IMR-90 (cell line): ENCODE measurements around the gene CFDP1. TPM values are rescaled to one million over a fixed set of nuclear protein-coding genes. Genes with fewer than 3 reads are reported as not detected.
A peak's percentile ranks its signal among the peaks of the same experiment; 100 is the strongest.

Experiments used
- ATAC-seq: fragments of 200-7000 bp; cut with Tn5 transposase; 2 replicates; pipeline ENCODE4 v1.9.1; 2020; ENCODE audit warnings: low read depth, mild to moderate bottlenecking, moderate library complexity
- BruUV-seq: library from RNA; stranded (reverse); fragments of 400-500 nt; replicated peaks from 2 replicates; lab custom pipeline; 2021; lab: Mats Ljungman, UMichigan
- CTCF ChIA-PET: fragments of 300-600 bp; formaldehyde crosslinking; extraction: SDS; loops from one replicate; lab custom pipeline; 2021; ENCODE audit warnings: antibody characterized with exemption; lab: Yijun Ruan, JAX
- POLR2A ChIA-PET: fragments of 300-600 bp; sonication (Branson Sonifier 250); formaldehyde crosslinking; loops from one replicate; lab custom pipeline; 2022; ENCODE audit warnings: antibody characterized with exemption; ENCODE audit not compliant: unreplicated experiment; lab: Charles Lee
- DNase-seq: peaks from one replicate; pipeline ENCODE4 v3.0.0; 2013
- H2AFZ ChIP-seq: replicated peaks from 2 replicates; pipeline ENCODE3; 2013; ENCODE audit warnings: low read length, mild to moderate bottlenecking; ENCODE audit not compliant: poor library complexity
- H2AK5ac ChIP-seq: 2 replicates; pipeline ENCODE4 v1.6.1; 2013; ENCODE audit warnings: low read depth, low read length, inconsistent platforms
- H2AK9ac ChIP-seq: replicated peaks from 2 replicates; pipeline ENCODE3; 2013; ENCODE audit warnings: mild to moderate bottlenecking, low read depth, low read length, moderate library complexity; ENCODE audit not compliant: poor library complexity
- H2BK120ac ChIP-seq: 2 replicates; pipeline ENCODE4 v1.6.1; 2013; ENCODE audit warnings: low read depth, low read length, inconsistent platforms
- H2BK15ac ChIP-seq: 3 replicates; pipeline ENCODE4 v1.6.1; 2013; ENCODE audit warnings: low read depth, low read length, inconsistent platforms
- H2BK20ac ChIP-seq: 2 replicates; pipeline ENCODE4 v1.6.1; 2013; ENCODE audit warnings: low read depth, mild to moderate bottlenecking, inconsistent platforms, low read length, moderate library complexity
- H2BK5ac ChIP-seq: 2 replicates; pipeline ENCODE4 v1.6.1; 2013; ENCODE audit warnings: mild to moderate bottlenecking, low read depth, low read length, inconsistent platforms; ENCODE audit not compliant: poor library complexity, severe bottlenecking
- H3K14ac ChIP-seq: replicated peaks from 2 replicates; pipeline ENCODE4 v1.6.1; 2013; ENCODE audit warnings: low read depth, low read length, inconsistent platforms
- H3K18ac ChIP-seq: 2 replicates; pipeline ENCODE4 v1.6.1; 2013; ENCODE audit warnings: low read depth, low read length, control low read depth
- H3K23ac ChIP-seq: 2 replicates; pipeline ENCODE4 v1.6.1; 2013; ENCODE audit warnings: low read depth, low read length, inconsistent platforms
- H3K27ac ChIP-seq: 2 replicates; pipeline ENCODE4 v1.5.1; 2013; ENCODE audit warnings: mild to moderate bottlenecking, control low read depth, low read length; ENCODE audit not compliant: insufficient read depth
- H3K27me3 ChIP-seq: 2 replicates; pipeline ENCODE4 v1.6.1; 2013; ENCODE audit warnings: low read length; ENCODE audit not compliant: control insufficient read depth, insufficient read depth
- H3K36me3 ChIP-seq: 2 replicates; pipeline ENCODE4 v1.6.1; 2013; ENCODE audit warnings: low read length, mixed read lengths; ENCODE audit not compliant: control insufficient read depth, insufficient read depth
- H3K4ac ChIP-seq: 2 replicates; pipeline ENCODE4 v1.6.1; 2013; ENCODE audit warnings: low read depth, low read length, inconsistent platforms
- H3K4me1 ChIP-seq: 2 replicates; pipeline ENCODE4 v1.6.1; 2013; ENCODE audit warnings: low read length, mixed read lengths; ENCODE audit not compliant: control insufficient read depth, insufficient read depth
- H3K4me2 ChIP-seq: 2 replicates; pipeline ENCODE4 v1.6.1; 2013; ENCODE audit warnings: low read depth, mild to moderate bottlenecking, control low read depth, low read length, moderate library complexity
- H3K4me3 ChIP-seq: 2 replicates; pipeline ENCODE4 v1.5.1; 2013; ENCODE audit warnings: low read depth, mild to moderate bottlenecking, control low read depth, low read length, moderate library complexity; ENCODE audit not compliant: insufficient read depth
- H3K56ac ChIP-seq: 2 replicates; pipeline ENCODE4 v1.6.1; 2013; ENCODE audit warnings: low read length, inconsistent platforms; ENCODE audit not compliant: insufficient read depth; ENCODE audit errors: extremely low read depth
- H3K79me1 ChIP-seq, 2 experiments: 2 replicates each; pipeline ENCODE4 v1.6.1; 2013; ENCODE audit warnings: low read length in 2 of 2, inconsistent platforms in 1 of 2, low read depth in 1 of 2
- H3K9ac ChIP-seq: 2 replicates; pipeline ENCODE4 v1.6.1; 2013; ENCODE audit warnings: low read depth, low read length, control low read depth
- H3K9me1 ChIP-seq: 2 replicates; pipeline ENCODE4 v1.6.1; 2013; ENCODE audit warnings: low read length, inconsistent platforms; ENCODE audit not compliant: insufficient read depth
- H3K9me3 ChIP-seq: 2 replicates; pipeline ENCODE4 v1.6.1; 2013; ENCODE audit warnings: low read length; ENCODE audit not compliant: control insufficient read depth, insufficient read depth
- H4K20me1 ChIP-seq: 2 replicates; pipeline ENCODE4 v1.6.1; 2013; ENCODE audit warnings: low read length, inconsistent platforms; ENCODE audit not compliant: insufficient read depth
- H4K5ac ChIP-seq: 2 replicates; pipeline ENCODE4 v1.6.1; 2013; ENCODE audit warnings: mild to moderate bottlenecking, low read depth, low read length, control low read depth
- H4K8ac ChIP-seq, 2 experiments: 2 replicates each; pipeline ENCODE4 v1.6.1; 2013; ENCODE audit warnings: low read depth in 2 of 2, low read length in 2 of 2, control low read depth in 1 of 2, inconsistent platforms in 1 of 2
- H4K91ac ChIP-seq: 2 replicates; pipeline ENCODE4 v1.6.1; 2013; ENCODE audit warnings: low read depth, low read length, inconsistent platforms; ENCODE audit not compliant: insufficient read depth
- CEBPB ChIP-seq: IDR thresholded peaks from 2 replicates; pipeline ENCODE4 v1.6.1; 2012; ENCODE audit warnings: low read depth, low read length, improper control_type of control experiment
- MAZ ChIP-seq: IDR thresholded peaks from 2 replicates; pipeline ENCODE4 v1.6.1; 2012; ENCODE audit warnings: low read depth, mild to moderate bottlenecking, low read length, improper control_type of control experiment, moderate library complexity, borderline replicate concordance
- NFE2L2 ChIP-seq: fragments of 150-350 bp; IDR thresholded peaks from 2 replicates; pipeline ENCODE4 v1.6.1; 2016; ENCODE audit warnings: low read depth, mild to moderate bottlenecking, low read length
- POLR2A ChIP-seq: IDR thresholded peaks from 2 replicates; pipeline ENCODE4 v1.6.1; 2012; ENCODE audit warnings: mild to moderate bottlenecking, low read depth, low read length
- RAD21 ChIP-seq: IDR thresholded peaks from 2 replicates; pipeline ENCODE4 v1.6.1; 2012; ENCODE audit warnings: low read length, improper control_type of control experiment
- RCOR1 ChIP-seq: IDR thresholded peaks from 2 replicates; pipeline ENCODE4 v1.6.1; 2012; ENCODE audit warnings: mild to moderate bottlenecking, low read length, improper control_type of control experiment; ENCODE audit not compliant: insufficient replicate concordance
- USF2 ChIP-seq: fragments of 150-350 bp; IDR thresholded peaks from 2 replicates; pipeline ENCODE4 v1.6.1; 2017; ENCODE audit warnings: mild to moderate bottlenecking, antibody characterized with exemption, low read length, low read depth
- WGBS, 2 experiments: methylation state at CpG; one replicate each; pipeline versions ENCODE4 v1.1.5 to v1.1.7; 2013; ENCODE audit warnings: missing lambda C conversion rate in 2 of 2; ENCODE audit not compliant: insufficient read length in 1 of 2; ENCODE audit errors: extremely low coverage in 2 of 2; 5-methylcytosine and 5-hydroxymethylcytosine counted together
- dilution Hi-C: fragments of 300-500 bp; cut with HindIII; formaldehyde crosslinking; loops from one replicate; pipeline ENCODE4 v1.14.3; 2018; ENCODE audit warnings: low sequenced_read_pairs; ENCODE audit not compliant: unreplicated experiment
- in situ Hi-C: fragments of 300-500 bp; cut with MboI; formaldehyde crosslinking; loops from 3 replicates; pipeline ENCODE4 v1.14.3; 2019; ENCODE audit warnings: low sequenced_read_pairs, inconsistent platforms, mixed read lengths
- intact Hi-C: fragments of 100-400 bp; cut with micrococcal nuclease; formaldehyde crosslinking; loops from 2 replicates; pipeline ENCODE4 v1.10.0; 2022
- polyA plus RNA-seq, 3 experiments: library from polyadenylated mRNA; depleted of rRNA; stranded (reverse); fragments of >200 nt; gene quantifications; 2 replicates each; pipeline ENCODE4 v1.2.3, GENCODE V29; 2012; ENCODE audit warnings: low replicate concordance in 1 of 3
- total RNA-seq: library from RNA; depleted of rRNA; stranded (reverse); fragments of >200 nt; gene quantifications from 2 replicates; pipeline ENCODE4 v1.2.3, GENCODE V29; 2012

The CFDP1 gene
- total and polyA plus RNA-seq, 2 of the 4 experiments (the other 2 are of a cell fraction) = 15.6 to 38.7 TPM

- Histone ChIP-seq H3K23ac (peak overlapping the region; percentile 24; the same call in 1 of the 2 replicates), H3K4me3 (no peak overlapping the region), H3K4me1 (peaks cover 62% of the 10 kb centered on the region), H3K18ac (no peak overlapping the region), H3K9me1 (peaks cover 52% of the 10 kb centered on the region), H2BK15ac (no peak overlapping the region), H3K36me3 (peaks cover 8% of the 10 kb centered on the region; the same call in 1 of the 2 replicates), H4K91ac (no peak overlapping the region), H3K14ac (no peak overlapping the region), H3K27ac (no peak overlapping the region), H4K20me1 (peaks cover 89% of the 10 kb centered on the region), H3K79me1 (peaks cover 0 to 78% of the 10 kb centered on the region in 2 experiments; a peak in 3 of 4 replicates), H3K9ac (no peak overlapping the region), H3K4me2 (no peak overlapping the region), H2BK5ac (no peak overlapping the region), H4K5ac (no peak overlapping the region), H2AFZ (no peak overlapping the region), H3K9me3 (no peaks in the 10 kb centered on the region), H2BK20ac (no peak overlapping the region), H3K27me3 (no peaks in the 10 kb centered on the region), H3K4ac (no peak overlapping the region), H2AK9ac (no peak overlapping the region), H3K56ac (no peak overlapping the region), H4K8ac (no peak overlapping the region), H2AK5ac (no peak overlapping the region), H2BK120ac (no peak overlapping the region)
- 83% methylated on average over 5 of the region's 10 CpGs; no CpG with 5 or more reads in 1 of the 2 experiments for WGBS, 2 experiments
- ChIA-PET POLR2A (no interaction called here), CTCF (no interaction called here)
- ATAC-seq (no peak), DNase-seq (no peak)
- in situ Hi-C loops (no loop called here), dilution Hi-C loops (no loop called here), intact Hi-C loops (no loop called here)
- no peak for TF ChIP-seq RCOR1
- TF ChIP-seq POLR2A = no peak
- TF ChIP-seq NFE2L2 = no peak
- no peak for TF ChIP-seq MAZ
- no peak for TF ChIP-seq CEBPB
- no peak for TF ChIP-seq RAD21
- TF ChIP-seq USF2 = no peak
- no TSS peak for BruUV-seq
Observed at GRCh38 chr16:75260851-75261589, 172.3 kb downstream of the CFDP1 start.
